Neural cell (in vitro differentiated cells): ENCODE data around the gene POLN. TPM values are rescaled to one million over a fixed set of nuclear protein-coding genes. Genes with fewer than 3 reads are reported as not detected.
"Not testable (repeated sequence)": the region's sequence is repeated elsewhere in the genome, so short reads cannot be mapped to it uniquely, and the experiment has no call there.

ENCODE experiments used
- H2AFZ ChIP-seq: fragments of 200-600, 300-800 bp; sonication (generic), shearing (Covaris generic); 2 replicates; pipeline ENCODE4 v1.6.0; 2014; ENCODE audit warnings: low read depth, mild to moderate bottlenecking, antibody characterized with exemption, low read length, moderate library complexity
- H3F3A ChIP-seq: fragments of 200-600 bp; shearing (Covaris generic); 2 replicates; pipeline ENCODE4 v1.6.1; 2016; ENCODE audit warnings: mild to moderate bottlenecking, moderate library complexity, mixed read lengths, antibody characterized with exemption, low read length; ENCODE audit not compliant: insufficient read depth, poor library complexity, severe bottlenecking
- H3K27ac ChIP-seq: fragments of 200-600, 300-800 bp; sonication (generic), shearing (Covaris generic); 2 replicates; pipeline ENCODE4 v1.5.1; 2014; ENCODE audit warnings: mild to moderate bottlenecking, low read length, moderate library complexity
- H3K27me3 ChIP-seq: fragments of 300-800, 200-600 bp; sonication (generic), shearing (Covaris generic); 2 replicates; pipeline ENCODE4 v1.6.0; 2014; ENCODE audit warnings: mild to moderate bottlenecking, low read depth, low read length, moderate library complexity; ENCODE audit not compliant: insufficient read depth
- H3K36me3 ChIP-seq: fragments of 300-800, 200-600 bp; sonication (generic), shearing (Covaris generic); 2 replicates; pipeline ENCODE4 v1.5.1; 2014; ENCODE audit warnings: mild to moderate bottlenecking, antibody characterized with exemption, low read length, moderate library complexity; ENCODE audit not compliant: insufficient read depth
- H3K4me2 ChIP-seq: fragments of 300-800, 200-600 bp; sonication (generic), shearing (Covaris generic); 2 replicates; pipeline ENCODE4 v1.6.0; 2014; ENCODE audit warnings: mild to moderate bottlenecking, low read length
- H3K4me3 ChIP-seq: fragments of 300-800, 200-600 bp; sonication (generic), shearing (Covaris generic); 2 replicates; pipeline ENCODE4 v1.5.1; 2014; ENCODE audit warnings: mild to moderate bottlenecking, low read length, moderate library complexity
- H3K79me2 ChIP-seq: fragments of 200-600 bp; shearing (Covaris generic); replicated peaks from 2 replicates; pipeline ENCODE4 v1.6.0; 2014; ENCODE audit warnings: mild to moderate bottlenecking, low read length, moderate library complexity; ENCODE audit not compliant: insufficient read depth
- H3K9ac ChIP-seq: fragments of 300-800, 200-600 bp; sonication (generic), shearing (Covaris generic); 2 replicates; pipeline ENCODE4 v1.6.1; 2016; ENCODE audit warnings: mild to moderate bottlenecking, low read length, mixed read lengths
- H3K9me2 ChIP-seq: fragments of 200-600 bp; shearing (Covaris generic); 2 replicates; pipeline ENCODE4 v1.6.1; 2016; ENCODE audit warnings: mild to moderate bottlenecking, low read length, mixed read lengths; ENCODE audit not compliant: insufficient read depth
- H3K9me3 ChIP-seq: fragments of 200-600, 300-800 bp; sonication (generic), shearing (Covaris generic); 2 replicates; pipeline ENCODE4 v1.6.1; 2016; ENCODE audit warnings: mild to moderate bottlenecking, mixed run types, low read length, moderate library complexity, mixed read lengths
- H4K20me1 ChIP-seq: fragments of 200-600 bp; shearing (Covaris generic); 2 replicates; pipeline ENCODE4 v1.6.1; 2016; ENCODE audit warnings: mild to moderate bottlenecking, mixed run types; ENCODE audit not compliant: insufficient read depth
- EP300 ChIP-seq: fragments of 450-650 bp; conservative IDR thresholded peaks from 2 replicates; pipeline ENCODE4 v1.6.1; 2014; ENCODE audit warnings: antibody characterized with exemption, mild to moderate bottlenecking, moderate library complexity; ENCODE audit not compliant: poor library complexity, severe bottlenecking
- EZH2 ChIP-seq: fragments of 200-600, 300-800 bp; shearing (Covaris generic), sonication (generic); IDR thresholded peaks from 2 replicates; pipeline ENCODE4 v1.6.1; 2014; ENCODE audit warnings: antibody characterized with exemption, low read length, borderline replicate concordance, mild to moderate bottlenecking; ENCODE audit not compliant: insufficient read depth, poor library complexity, severe bottlenecking
- MXI1 ChIP-seq: fragments of 450-650 bp; conservative IDR thresholded peaks from 2 replicates; pipeline ENCODE4 v1.6.1; 2014; ENCODE audit warnings: antibody characterized with exemption, mild to moderate bottlenecking; ENCODE audit not compliant: poor library complexity, severe bottlenecking
- POLR2AphosphoS5 ChIP-seq: IDR thresholded peaks from 2 replicates; pipeline ENCODE4 v1.6.1; 2012
- RAD21 ChIP-seq: fragments of 450-650 bp; conservative IDR thresholded peaks from 2 replicates; pipeline ENCODE4 v1.6.1; 2014; ENCODE audit warnings: antibody characterized with exemption, mild to moderate bottlenecking, moderate library complexity
- SMC3 ChIP-seq: fragments of 450-650 bp; conservative IDR thresholded peaks from 2 replicates; pipeline ENCODE4 v1.6.1; 2014; ENCODE audit warnings: antibody characterized with exemption, mild to moderate bottlenecking, moderate library complexity; ENCODE audit not compliant: poor library complexity
- TAF1 ChIP-seq: IDR thresholded peaks from 2 replicates; pipeline ENCODE4 v1.6.1; 2012; ENCODE audit warnings: low read depth
- polyA plus RNA-seq: library from polyadenylated mRNA; depleted of rRNA; stranded (reverse); fragments of >200 nt; gene quantifications from 2 replicates; pipeline ENCODE4 v1.2.3, GENCODE V29; 2014
- TF ChIP-seq, protein P1 (sequence below): fragments of 450-650 bp; IDR thresholded peaks from 2 replicates; pipeline ENCODE4 v1.5.1; 2014; ENCODE audit warnings: antibody characterized with exemption, mild to moderate bottlenecking, moderate library complexity; ENCODE audit not compliant: poor library complexity, severe bottlenecking
- TF ChIP-seq, protein P2 (sequence below): IDR thresholded peaks from 2 replicates; pipeline ENCODE4 v1.6.1; 2012; ENCODE audit warnings: borderline replicate concordance

POLN gene
- polyA plus RNA-seq, 1 donor from 2014 or later = 1.1 TPM

DNA sequence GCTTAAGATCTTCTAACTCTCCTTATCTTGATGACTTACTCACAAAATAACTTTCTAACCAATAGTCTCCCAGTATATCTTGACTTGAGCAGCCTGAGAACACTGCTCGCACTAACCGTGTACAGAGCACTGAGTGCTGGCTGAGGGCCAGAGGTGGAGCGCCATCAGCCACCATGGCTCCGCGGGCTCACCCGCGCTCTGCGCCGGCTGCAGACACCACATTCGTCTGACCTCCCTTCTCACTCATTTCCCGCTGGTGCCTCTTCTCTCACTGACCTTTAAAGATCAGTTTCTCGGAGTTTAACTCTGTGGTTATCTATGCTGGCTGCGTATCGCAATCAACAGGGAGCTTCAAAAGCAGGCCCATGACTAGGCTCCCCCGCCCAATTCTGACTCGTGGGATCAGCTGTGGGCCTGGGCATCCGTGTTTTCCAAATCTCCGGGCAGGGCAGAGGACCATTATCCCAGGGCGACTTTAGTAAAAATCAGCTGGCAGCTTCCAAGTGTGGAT lies 78.6 kb downstream of the POLN start:
- Histone ChIP-seq H3K9me3 (no peaks in the 10 kb centered on the region), H4K20me1 (no peaks in the 10 kb centered on the region), H2AFZ (no peak overlapping the region), H3K27ac (no peak overlapping the region), H3K79me2 (no peaks in the 10 kb centered on the region), H3K9ac (no peak overlapping the region), H3K36me3 (no peaks in the 10 kb centered on the region), H3K9me2 (no peaks in the 10 kb centered on the region), H3F3A (no peaks in the 10 kb centered on the region), H3K4me2 (no peak overlapping the region), H3K4me3 (no peak overlapping the region), H3K27me3 (no peaks in the 10 kb centered on the region)
- no peak for TF ChIP-seq POLR2AphosphoS5
- TF ChIP-seq, protein P1, sequence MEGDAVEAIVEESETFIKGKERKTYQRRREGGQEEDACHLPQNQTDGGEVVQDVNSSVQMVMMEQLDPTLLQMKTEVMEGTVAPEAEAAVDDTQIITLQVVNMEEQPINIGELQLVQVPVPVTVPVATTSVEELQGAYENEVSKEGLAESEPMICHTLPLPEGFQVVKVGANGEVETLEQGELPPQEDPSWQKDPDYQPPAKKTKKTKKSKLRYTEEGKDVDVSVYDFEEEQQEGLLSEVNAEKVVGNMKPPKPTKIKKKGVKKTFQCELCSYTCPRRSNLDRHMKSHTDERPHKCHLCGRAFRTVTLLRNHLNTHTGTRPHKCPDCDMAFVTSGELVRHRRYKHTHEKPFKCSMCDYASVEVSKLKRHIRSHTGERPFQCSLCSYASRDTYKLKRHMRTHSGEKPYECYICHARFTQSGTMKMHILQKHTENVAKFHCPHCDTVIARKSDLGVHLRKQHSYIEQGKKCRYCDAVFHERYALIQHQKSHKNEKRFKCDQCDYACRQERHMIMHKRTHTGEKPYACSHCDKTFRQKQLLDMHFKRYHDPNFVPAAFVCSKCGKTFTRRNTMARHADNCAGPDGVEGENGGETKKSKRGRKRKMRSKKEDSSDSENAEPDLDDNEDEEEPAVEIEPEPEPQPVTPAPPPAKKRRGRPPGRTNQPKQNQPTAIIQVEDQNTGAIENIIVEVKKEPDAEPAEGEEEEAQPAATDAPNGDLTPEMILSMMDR = no peak
- no peak for TF ChIP-seq EZH2
- no peak for TF ChIP-seq SMC3
- no peak for TF ChIP-seq EP300
- TF ChIP-seq, protein P2, sequence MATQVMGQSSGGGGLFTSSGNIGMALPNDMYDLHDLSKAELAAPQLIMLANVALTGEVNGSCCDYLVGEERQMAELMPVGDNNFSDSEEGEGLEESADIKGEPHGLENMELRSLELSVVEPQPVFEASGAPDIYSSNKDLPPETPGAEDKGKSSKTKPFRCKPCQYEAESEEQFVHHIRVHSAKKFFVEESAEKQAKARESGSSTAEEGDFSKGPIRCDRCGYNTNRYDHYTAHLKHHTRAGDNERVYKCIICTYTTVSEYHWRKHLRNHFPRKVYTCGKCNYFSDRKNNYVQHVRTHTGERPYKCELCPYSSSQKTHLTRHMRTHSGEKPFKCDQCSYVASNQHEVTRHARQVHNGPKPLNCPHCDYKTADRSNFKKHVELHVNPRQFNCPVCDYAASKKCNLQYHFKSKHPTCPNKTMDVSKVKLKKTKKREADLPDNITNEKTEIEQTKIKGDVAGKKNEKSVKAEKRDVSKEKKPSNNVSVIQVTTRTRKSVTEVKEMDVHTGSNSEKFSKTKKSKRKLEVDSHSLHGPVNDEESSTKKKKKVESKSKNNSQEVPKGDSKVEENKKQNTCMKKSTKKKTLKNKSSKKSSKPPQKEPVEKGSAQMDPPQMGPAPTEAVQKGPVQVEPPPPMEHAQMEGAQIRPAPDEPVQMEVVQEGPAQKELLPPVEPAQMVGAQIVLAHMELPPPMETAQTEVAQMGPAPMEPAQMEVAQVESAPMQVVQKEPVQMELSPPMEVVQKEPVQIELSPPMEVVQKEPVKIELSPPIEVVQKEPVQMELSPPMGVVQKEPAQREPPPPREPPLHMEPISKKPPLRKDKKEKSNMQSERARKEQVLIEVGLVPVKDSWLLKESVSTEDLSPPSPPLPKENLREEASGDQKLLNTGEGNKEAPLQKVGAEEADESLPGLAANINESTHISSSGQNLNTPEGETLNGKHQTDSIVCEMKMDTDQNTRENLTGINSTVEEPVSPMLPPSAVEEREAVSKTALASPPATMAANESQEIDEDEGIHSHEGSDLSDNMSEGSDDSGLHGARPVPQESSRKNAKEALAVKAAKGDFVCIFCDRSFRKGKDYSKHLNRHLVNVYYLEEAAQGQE = no peak
- no peak for TF ChIP-seq TAF1
- no peak for TF ChIP-seq MXI1
- TF ChIP-seq RAD21 = no peak

DNA sequence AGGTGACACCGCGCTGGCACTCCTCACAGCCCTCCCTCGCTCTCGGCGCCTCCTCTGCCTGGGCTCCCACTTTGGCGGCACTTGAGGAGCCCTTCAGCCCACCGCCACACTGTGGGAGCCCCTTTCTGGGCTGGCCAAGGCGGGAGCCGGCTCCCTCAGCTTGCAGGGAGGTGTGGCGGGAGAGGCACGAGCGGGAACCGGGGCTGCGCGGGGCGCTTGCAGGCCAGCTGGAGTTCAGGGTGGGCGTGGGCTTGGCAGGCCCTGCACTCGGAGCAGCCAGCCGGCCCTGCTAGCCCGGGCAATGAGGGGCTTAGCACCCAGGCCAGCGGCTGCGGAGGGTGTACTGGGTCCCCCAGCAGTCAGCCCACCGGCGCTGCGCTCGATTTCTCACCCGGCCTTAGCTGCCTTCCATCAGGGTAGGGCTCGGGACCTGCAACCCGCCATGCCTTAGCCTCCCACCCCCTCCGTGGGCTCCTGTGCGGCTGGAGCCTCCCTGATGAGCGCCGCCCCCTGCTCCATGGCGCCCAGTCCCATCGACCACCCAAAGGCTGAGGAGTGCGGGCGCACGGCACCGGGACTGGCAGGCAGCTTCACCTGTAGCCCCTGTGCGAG lies 80.7 kb downstream of the POLN start:
- H3K27ac ChIP-seq, H3K9ac ChIP-seq, H3K36me3 ChIP-seq, H3K4me3 ChIP-seq, H3K9me3 ChIP-seq, H4K20me1 ChIP-seq, H2AFZ ChIP-seq, H3K27me3 ChIP-seq, H3F3A ChIP-seq, H3K79me2 ChIP-seq, H3K9me2 ChIP-seq, H3K4me2 ChIP-seq: not testable (repeated sequence)

DNA sequence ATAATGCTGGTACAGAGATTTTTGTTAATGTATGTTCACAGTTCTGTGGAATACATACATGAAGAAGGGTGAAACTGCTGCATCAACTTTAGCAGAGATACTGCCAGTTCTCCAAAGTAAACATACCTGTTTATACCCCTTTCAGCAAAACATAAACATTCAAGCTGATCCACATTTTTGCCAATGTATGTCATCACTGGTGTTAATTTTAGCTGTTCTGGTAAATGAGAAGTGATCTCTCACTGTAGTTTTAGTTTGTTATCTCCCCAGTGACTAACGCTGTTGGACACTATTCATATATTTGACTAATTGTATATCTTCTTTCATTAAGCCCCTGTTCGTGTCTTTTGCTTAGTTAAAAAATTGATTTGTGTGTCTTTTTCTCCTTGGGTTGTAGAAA lies 82.0 kb downstream of the POLN start:
- Histone ChIP-seq H3K79me2 (no peaks in the 10 kb centered on the region), H3K4me2 (no peak overlapping the region), H4K20me1 (no peaks in the 10 kb centered on the region), H3F3A (no peaks in the 10 kb centered on the region), H3K9me2 (no peaks in the 10 kb centered on the region), H3K27me3 (no peaks in the 10 kb centered on the region), H2AFZ (no peak overlapping the region), H3K36me3 (no peaks in the 10 kb centered on the region), H3K27ac (no peak overlapping the region), H3K9me3 (no peaks in the 10 kb centered on the region), H3K4me3 (no peak overlapping the region), H3K9ac (no peak overlapping the region)
- TF ChIP-seq MXI1 (no peak), EZH2 (no peak), RAD21 (no peak), SMC3 (no peak), TAF1 (no peak)
- TF ChIP-seq, protein P1 = no peak
- TF ChIP-seq, protein P2 = no peak
